ENCODE measurements around the gene SPHKAP. TPM values are rescaled to one million over a fixed set of nuclear protein-coding genes. Genes with fewer than 3 reads are reported as not detected.
"Not testable (repeated sequence)": the region's sequence is repeated elsewhere in the genome, so short reads cannot be mapped to it uniquely, and the experiment has no call there.

Gene SPHKAP
- total RNA-seq, 2 experiments from 2014 or later, result not detected

- Mint-ChIP-seq H3K36me3 (ENCODE audit: low read depth) (no peaks in the 10 kb centered on the region), H3K4me1 (ENCODE audit: low read depth) (no peaks in the 10 kb centered on the region), H3K4me3 (no peak overlapping the region), H3K27ac (no peak overlapping the region), H3K27me3 (peaks cover 1% of the 10 kb centered on the region), H3K9me3 (no peaks in the 10 kb centered on the region)
- ATAC-seq (no peak), DNase-seq (peak; percentile 7)
- POLR2A ChIA-PET, result no interaction called here
- TF ChIP-seq CTCF (IDR thresholded peaks at IDR 0.05), result peak; percentile 28
- intact Hi-C loops (cut with micrococcal nuclease), result no loop called here
- CTCF ChIA-PET, result interaction anchor here (0.9 kb wide), 1 partner anchor 49 kb away, joined by 3 read pairs; no protein-coding TSS in a partner anchor
These were observed 242.0 kb downstream of the SPHKAP start for GRCh38 chr2:227939271-227940027.

GRCh38 chr2:227936249-227936648 is 245.2 kb downstream of the SPHKAP start:
- intact Hi-C loops (cut with micrococcal nuclease); H3K27ac Mint-ChIP-seq; H3K4me3 Mint-ChIP-seq; H3K27me3 Mint-ChIP-seq; POLR2A ChIA-PET; DNase-seq; H3K36me3 Mint-ChIP-seq (ENCODE audit: low read depth); ATAC-seq; H3K9me3 Mint-ChIP-seq; H3K4me1 Mint-ChIP-seq (ENCODE audit: low read depth): not testable (repeated sequence)
- CTCF ChIA-PET, result interaction anchor here (1.0 kb wide), 1 partner anchor 45 kb away, joined by 3 read pairs; no protein-coding TSS in a partner anchor

- H3K4me1 Mint-ChIP-seq (ENCODE audit: low read depth), result no peaks in the 10 kb centered on the region
- H3K4me3 Mint-ChIP-seq, result no peak overlapping the region
- no peaks in the 10 kb centered on the region for H3K36me3 Mint-ChIP-seq (ENCODE audit: low read depth)
- H3K27ac Mint-ChIP-seq, result no peak overlapping the region
- no peak for ATAC-seq
- H3K9me3 Mint-ChIP-seq, result no peaks in the 10 kb centered on the region
- intact Hi-C loops (cut with micrococcal nuclease), result no loop called here
- ChIA-PET CTCF (no interaction called here), POLR2A (interaction anchor here (0.8 kb wide), 1 partner anchor 16 kb away, joined by 3 read pairs; no protein-coding TSS in a partner anchor)
- no peak for TF ChIP-seq CTCF (IDR thresholded peaks at IDR 0.05)
- no peak for DNase-seq
- H3K27me3 Mint-ChIP-seq, result no peaks in the 10 kb centered on the region
These were observed 247.6 kb downstream of the SPHKAP start for GRCh38 chr2:227933884-227934283.

GRCh38 chr2:227932403-227932802 is 249.1 kb downstream of the SPHKAP start:
- no peak for ATAC-seq
- CTCF ChIA-PET, result no interaction called here
- Mint-ChIP-seq H3K27me3 (no peaks in the 10 kb centered on the region), H3K4me1 (ENCODE audit: low read depth) (no peaks in the 10 kb centered on the region), H3K36me3 (ENCODE audit: low read depth) (no peaks in the 10 kb centered on the region), H3K9me3 (no peaks in the 10 kb centered on the region), H3K27ac (no peak overlapping the region), H3K4me3 (no peak overlapping the region)
- intact Hi-C loops (cut with micrococcal nuclease), result no loop called here
- POLR2A ChIA-PET, result no interaction called here
- no peak for TF ChIP-seq CTCF (IDR thresholded peaks at IDR 0.05)
- DNase-seq, result no peak

GRCh38 chr2:227932001-227932400 is 249.5 kb downstream of the SPHKAP start:
- no peak for TF ChIP-seq CTCF (IDR thresholded peaks at IDR 0.05)
- Mint-ChIP-seq H3K36me3 (ENCODE audit: low read depth) (no peaks in the 10 kb centered on the region), H3K4me3 (no peak overlapping the region), H3K27ac (no peak overlapping the region), H3K9me3 (peaks cover 3% of the 10 kb centered on the region), H3K4me1 (ENCODE audit: low read depth) (no peaks in the 10 kb centered on the region), H3K27me3 (no peaks in the 10 kb centered on the region)
- POLR2A ChIA-PET, result no interaction called here
- ATAC-seq, result no peak
- intact Hi-C loops (cut with micrococcal nuclease), result no loop called here
- CTCF ChIA-PET, result no interaction called here
- DNase-seq, result no peak
